HG02884 (cell line): ENCODE measurements around the gene LRRC70.

Experiments used
- ATAC-seq: cut with Tn5 transposase; IDR thresholded peaks from one replicate; pipeline ENCODE4 v1.9.1; 2021; ENCODE audit warnings: mild to moderate bottlenecking, moderate library complexity; ENCODE audit not compliant: unreplicated experiment

LRRC70 gene

DNA sequence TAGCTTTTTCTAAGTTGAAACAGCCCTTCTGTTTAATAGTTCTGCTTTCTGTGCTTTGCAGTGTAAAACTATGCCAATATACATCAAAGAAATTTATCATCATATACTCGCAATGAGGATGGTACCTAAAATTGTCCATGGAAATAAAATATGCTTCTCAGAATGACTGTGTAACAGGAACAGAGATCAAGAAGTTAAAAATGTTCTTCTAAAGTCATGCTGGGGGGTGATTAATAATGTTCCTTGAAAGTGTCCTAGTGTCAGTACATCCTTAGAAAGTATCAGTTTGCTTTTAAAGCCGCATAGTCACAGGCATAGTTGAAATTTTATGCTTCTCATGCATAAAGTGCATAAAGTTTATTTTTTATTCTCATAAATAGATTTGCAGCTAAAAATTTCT, 4.0 kb upstream of the LRRC70 start:
- ATAC-seq: peak; percentile 69

DNA sequence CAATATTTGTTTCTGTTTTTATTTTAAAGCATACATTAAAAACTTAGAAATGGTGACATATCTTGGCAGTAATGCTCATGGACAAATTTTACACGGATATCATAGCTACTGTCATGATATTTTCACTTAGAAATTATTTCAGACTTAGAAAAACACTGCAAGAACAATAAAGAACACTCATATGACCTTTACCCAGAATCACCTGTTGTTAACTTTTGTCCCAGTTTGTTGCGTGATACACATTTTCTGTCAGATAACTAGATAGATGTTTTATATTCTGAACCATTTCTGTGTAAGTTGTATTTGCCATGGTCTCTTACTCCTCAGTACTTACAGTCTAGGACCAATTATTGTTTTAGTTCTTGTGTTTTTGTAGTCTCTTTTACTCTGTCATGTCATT, 3.6 kb upstream of the LRRC70 start:
- no peak for ATAC-seq

DNA sequence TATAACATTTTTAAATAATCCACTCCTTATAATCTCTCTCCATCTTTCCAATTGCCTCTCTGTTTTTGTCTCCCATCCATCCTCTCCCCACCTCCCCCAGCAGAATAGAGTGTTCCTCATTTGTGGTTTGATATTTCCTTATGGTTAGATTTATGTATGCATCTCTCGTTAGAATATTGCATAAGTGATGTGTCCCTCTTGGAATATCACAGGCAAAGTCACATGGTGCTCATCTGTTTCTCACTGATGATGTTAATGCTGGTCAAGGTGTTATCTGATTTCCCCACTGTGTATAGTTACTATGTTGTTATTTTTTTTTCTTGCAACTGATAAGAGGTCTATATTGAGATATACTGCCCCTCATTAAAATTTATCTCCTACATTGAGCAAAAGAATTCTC, 3.1 kb upstream of the LRRC70 start:
- ATAC-seq: no peak

DNA sequence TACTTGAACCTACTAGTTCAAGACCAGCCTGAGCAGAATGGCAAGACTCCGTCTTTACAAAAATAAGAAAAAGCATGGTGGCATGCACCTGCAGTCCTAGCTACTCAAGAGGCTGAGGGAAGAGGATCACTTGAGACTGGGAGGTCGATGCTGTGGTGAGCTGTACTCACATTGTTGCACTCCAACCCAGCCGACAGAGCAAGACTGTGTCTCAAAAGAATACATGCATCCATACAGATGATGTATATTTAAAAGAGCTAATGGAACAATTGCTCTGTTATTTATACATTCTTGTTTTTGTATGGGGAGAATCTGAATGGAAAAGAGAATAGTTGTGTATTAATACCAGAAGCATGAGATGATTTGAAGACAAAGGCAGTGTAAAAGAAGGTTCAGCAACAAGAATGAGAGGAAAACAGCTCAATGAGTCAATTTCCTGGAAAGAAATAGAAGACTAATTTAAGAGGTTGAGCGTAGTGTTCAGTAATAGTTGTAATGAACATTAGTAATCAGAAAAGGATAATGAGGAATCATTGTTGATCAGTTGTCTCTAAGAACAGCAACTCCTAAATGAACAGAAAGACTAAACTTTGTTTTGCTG, 1.9 kb upstream of the LRRC70 start:
- ATAC-seq: no peak

DNA sequence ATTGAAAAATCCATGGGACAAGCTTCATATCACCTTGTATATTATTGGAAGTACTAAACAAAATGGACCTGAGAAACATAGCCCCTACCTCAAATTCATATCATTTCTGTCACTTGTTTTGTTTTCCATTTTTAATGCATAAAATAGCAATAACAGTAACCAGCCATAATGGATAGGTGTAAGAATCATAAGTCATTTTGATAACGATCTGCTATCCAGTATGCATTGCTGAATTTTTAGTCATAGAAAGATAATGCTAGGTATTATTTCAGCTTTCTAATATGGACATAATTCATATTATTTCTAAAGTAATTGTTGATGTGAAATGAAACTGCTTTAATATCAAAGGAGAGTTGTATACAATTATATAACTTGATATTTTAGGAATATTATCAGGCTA, 1.1 kb upstream of the LRRC70 start:
- ATAC-seq: no peak

DNA sequence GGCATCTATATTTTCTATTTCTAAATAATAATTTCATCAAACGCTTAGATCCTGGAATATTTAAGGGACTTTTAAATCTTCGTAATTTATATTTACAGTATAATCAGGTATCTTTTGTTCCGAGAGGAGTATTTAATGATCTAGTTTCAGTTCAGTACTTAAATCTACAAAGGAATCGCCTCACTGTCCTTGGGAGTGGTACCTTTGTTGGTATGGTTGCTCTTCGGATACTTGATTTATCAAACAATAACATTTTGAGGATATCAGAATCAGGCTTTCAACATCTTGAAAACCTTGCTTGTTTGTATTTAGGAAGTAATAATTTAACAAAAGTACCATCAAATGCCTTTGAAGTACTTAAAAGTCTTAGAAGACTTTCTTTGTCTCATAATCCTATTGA, 1.1 kb downstream of the LRRC70 start:
- ATAC-seq: no peak

DNA sequence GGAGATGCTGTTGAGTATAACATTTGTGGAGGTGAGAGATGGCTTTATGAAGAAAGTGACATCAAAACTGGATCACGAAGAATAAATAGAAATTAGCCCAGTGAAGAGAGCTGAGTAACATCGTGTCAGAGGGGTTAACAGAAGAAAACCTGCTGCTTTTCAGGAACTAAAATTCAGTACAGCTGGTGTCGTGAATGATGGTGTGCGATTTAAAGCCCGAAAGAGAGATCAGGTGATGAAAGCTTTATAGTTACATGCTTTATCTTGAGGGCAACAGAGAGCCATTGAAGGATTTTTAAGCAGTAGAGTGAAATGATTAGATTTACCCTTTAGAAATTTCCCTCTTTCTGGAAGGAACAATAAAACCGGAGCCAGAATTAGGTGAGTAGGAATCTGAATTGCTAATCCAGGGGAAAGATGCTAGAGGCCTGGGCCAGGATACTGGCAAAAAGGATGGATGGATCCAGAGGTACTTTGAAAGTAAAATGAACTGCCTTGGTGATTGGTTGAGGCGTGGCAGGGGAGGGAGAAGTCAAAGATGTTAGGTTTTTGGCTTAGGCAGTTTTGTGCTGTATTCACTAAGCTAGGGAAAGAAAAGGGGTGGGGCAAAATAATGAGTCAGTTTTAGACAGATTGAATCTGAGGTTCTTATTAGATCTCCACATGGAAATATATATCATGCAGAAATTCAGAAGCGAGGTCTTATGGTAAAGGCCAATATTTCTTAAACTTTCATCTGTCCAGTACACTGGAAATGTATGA, 3.4 kb downstream of the LRRC70 start:
- ATAC-seq: no peak

DNA sequence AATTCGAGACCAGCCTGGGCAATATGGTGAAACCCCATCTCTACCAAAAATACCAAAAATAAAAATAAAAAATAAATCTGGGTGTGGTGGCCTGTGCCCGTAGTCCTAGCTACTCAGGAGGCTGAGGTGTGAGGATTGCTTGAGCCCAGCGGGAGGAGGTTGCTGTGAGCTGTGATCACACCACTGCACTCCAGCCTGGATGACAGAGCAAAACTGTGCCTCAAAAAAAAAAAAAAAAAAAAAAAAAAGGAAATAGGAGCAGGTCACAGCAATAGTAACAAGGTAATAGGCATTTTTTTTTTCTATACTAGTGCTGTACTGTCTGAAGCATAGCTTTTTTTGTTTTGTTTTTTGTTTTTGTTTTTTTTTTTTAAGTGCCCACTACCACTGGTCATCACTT, 5.8 kb downstream of the LRRC70 start:
- ATAC-seq: no peak

DNA sequence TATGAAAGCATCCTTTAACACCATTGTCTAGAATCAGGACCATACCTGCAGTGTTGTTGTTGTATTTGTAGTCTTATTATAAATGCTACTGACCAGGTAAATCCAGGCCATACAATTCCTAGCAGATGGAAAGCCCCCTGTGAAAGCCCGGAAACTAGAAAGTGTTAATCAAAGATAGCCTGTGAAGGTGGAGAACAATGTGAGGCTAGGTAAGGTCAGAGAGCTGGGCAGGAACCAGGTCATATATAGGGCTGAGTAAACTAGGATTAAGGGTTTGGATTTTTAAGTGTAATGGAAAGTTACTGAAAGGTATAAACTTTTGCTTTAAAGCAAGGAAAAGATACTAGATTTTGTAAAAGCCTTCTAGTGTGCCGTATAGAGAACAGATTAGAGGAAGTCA, 6.7 kb downstream of the LRRC70 start:
- no peak for ATAC-seq

DNA sequence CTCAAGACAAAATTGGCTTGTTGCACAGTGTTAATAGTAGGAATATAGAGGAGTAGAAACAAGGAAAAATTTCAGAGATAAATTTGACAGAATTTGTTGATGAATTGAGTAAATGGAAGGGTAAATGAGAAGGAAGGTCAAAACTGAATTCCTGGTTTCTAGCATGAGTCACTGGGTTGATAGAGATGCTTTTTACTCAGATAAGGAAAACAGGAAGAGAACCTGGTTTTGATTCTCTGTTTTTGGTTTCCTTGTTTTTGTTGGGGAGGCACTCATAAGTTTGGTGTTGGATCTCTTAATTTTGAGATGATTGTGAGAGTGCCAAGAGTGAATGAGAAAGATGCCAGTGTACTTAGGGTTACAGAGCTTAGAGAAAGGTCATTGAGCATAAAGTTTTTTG, 7.1 kb downstream of the LRRC70 start:
- ATAC-seq: no peak

DNA sequence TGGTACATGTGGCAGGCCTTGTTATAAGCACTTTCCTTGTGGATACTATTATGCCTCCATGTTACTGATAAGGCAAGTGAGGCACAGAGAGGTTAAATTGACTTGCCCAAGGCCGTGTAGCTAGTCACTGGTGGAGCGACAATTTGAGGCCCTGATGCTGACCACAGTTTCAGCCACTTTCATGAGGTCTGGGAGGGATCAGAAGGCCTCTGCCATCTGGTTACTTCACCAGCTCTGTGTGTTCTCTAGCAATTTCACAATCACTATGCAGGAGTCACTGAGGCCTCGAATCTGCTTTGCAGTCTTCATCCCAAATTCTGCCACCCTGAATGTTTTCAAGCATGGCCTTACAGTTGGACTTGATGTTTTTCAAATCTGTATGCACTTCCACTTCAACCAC, 9.1 kb downstream of the LRRC70 start:
- ATAC-seq: no peak

DNA sequence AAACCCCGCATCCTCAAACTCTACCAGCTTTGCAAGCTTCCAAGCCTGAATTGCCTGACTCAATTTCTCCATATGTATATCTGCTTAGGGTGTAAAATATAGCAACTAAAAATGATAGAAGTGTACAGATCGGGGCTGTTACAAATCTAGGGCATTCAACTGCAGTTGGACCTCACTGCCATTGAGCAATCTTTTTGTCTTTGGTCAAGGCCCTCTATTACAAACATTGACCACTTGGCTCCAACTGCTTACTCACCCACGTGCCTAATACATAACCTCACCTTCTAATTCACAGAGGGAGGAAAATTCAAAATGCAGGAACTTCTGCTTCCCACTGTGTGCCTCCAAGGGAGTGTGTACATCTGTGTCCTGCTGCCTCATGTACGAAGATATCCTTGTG, 10.0 kb downstream of the LRRC70 start:
- ATAC-seq: no peak

DNA sequence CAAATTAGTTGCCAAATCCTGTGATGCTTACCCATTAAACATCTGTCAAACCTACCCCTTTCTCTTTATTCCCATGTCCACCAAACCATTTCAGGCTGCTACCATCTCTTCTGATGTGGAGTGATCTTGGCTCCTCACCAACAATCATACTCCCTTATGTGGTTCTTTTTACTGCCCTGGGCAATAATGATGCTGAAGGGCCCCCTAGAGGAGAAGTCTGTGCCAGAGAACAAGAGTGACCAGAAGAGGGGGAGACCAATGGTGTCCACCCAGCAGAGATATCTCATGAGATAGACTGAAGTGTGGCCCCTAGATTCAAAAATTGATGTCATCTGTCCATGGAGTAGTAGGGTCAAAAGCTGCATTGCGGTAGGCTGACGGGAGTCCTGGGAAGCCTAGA, 10.9 kb downstream of the LRRC70 start:
- ATAC-seq: no peak

DNA sequence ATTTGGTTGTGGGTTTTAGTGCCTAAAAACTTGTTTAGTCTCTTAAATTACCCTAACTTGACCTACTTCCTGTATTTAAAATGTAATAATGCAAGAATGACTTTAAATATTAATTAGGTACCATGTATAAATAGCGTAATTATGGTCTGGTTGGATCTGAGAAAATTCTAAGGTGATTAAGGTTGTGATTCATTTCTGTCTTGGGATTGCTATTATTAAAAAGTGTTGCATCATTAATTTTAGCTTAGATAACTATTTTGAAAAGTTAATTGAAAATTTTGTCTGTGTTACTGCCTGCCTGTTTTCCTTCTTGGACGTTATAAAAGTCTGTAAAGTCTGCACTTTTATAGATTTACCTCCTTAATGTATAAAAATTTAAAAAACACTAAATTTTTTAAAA, 11.8 kb downstream of the LRRC70 start:
- ATAC-seq: no peak

DNA sequence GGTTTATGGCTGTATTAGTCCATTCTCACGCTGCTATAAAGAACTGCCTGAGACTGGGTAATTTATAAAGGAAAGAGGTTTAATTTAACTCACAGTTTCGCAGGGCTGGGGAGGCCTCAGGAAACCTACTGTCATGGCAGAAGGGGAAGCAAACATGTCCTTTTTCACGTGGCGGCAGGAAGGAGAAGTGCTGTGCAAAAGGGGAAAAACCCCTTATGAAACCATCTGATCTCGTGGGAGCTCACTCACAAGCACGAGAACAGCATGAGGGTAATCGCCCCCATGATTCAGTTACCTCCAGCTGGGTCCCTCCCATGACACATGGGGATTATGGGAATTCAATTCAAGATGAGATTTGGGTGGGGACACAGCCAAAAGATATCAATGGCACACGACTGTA, 13.9 kb downstream of the LRRC70 start:
- no peak for ATAC-seq

DNA sequence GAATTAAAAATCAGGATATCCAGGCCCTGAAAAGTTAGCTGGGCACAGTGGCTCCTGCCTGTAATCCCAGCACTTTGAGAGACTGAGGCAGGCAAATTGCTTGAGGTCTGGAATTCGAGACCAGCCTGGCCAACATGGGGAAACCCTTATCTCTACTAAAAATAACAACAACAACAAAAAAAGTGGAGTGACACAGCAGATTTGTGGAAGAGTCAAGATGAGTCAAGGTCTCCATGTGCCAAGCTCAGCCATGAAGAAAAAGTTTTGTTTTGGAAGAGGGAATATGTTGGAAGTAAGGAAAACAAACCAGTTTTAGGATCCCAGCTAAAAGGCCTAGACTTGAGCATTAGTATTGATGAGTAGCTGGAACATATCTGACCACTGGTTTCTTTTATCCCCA, 14.7 kb downstream of the LRRC70 start:
- ATAC-seq: no peak

DNA sequence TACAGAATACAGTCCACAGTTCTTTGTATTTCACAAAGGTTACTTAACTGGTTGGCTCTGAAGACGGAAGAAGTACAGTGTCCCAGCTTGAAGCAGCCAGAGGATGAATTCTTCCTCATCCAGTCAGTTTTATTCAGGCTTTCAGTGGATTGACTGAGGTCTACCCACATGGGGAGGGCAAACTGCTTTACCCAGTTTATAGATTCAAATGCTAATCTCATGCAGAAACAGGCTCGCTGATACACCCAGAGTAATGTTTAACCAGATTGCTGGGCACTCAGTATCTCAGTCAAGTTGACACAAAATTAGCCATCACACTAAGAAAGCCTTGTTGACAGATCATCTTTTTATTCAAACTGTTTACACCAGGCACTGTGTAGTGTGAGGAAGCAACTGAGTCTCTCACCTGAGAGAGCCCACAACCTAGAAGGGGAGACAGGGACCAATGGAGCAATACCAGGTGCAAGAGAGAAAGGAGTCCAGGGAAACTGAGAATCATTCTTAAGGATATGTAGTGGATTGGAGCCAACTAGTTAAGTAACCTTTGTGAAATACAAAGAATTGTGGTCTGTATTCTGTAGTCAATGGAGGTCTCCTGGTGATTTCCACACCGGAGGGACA, 15.9 kb downstream of the LRRC70 start:
- no peak for ATAC-seq

DNA sequence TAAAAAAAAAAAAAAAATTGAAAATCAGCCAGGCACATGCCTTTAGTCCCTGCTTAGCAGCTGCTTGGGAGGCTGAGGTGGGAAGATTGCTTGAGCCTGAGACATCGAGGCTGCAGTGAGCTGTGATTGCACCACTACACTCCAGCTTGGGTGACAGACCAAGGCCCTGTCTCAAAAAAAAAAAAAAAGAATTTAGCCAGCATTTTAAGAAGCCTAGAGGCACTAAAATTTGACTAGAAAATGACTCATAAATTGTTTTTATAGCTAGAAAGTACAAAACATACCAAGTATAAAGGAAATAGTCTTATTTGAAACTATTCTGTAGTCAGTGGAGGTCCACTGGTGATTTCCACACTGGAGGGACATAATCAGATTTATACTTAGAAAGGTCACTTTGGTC, 17.5 kb downstream of the LRRC70 start:
- no peak for ATAC-seq

DNA sequence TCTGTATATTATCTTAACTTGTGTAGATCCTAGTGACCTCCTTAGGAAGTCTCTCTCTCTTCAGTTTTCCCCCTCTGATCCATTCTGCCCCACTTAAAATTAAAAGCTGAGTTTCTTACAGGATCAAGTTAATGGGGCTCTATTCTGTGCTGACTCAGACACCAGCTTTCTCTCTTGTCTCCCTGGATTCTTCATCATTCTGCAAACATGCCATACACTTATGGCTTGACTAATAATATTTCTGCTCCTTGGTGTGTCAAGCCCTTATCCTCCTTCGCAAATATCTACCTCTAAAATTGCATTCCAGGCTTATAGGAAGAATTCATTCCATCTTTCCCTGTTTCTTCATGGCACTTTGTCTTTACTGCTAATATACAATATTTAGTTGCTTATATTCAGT, 18.1 kb downstream of the LRRC70 start:
- no peak for ATAC-seq

DNA sequence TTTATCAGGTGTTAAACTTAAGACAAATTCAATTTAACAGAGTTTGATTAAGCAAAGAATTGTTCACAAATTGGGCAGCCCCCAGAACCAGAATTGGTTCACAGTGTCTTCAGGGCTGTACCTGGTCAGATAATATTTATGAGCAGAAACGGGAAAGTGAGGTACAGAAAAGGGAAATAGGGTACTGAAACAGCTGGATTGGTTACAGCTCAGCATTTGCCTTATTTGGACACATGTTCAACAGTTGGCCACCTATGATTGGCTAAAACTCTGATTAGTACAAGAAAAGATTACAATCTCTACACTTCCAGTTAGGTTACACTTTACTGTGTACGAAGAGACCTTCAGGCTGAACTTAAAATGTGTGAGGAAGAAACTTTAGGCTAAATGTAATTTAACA, 18.7 kb downstream of the LRRC70 start:
- ATAC-seq: no peak

DNA sequence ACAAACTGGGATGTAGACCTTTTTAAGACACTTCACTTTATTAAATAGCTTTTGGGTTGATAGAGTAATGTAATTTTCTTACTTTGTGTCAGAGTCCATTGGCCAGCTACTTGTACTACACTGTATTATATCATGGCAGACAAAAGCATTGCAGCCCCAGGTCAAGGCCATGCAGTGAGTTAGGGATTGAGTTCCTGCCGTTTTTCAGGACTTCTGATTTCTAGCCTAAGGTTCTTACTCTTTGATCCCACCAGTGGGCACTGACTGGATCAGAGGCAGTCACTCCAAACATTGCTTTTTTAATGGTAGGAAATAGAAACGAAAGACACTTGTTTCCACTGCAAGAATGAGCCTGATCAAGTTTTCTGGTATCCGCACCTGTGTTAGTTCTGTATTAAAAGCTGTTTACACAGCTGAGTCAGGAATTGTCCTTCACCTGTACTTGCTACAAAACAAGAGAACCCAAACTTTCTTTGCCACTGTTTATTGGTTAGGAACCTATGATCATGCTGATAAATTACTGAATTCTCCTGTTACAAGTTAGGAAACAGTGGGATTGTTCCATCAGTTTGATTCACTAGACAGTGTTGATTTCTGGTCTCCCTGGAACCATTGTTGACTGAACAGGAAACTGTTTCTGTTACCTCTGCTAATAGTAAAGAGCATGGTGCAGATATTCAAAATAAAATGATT, 22.1 kb downstream of the LRRC70 start:
- ATAC-seq: no peak

DNA sequence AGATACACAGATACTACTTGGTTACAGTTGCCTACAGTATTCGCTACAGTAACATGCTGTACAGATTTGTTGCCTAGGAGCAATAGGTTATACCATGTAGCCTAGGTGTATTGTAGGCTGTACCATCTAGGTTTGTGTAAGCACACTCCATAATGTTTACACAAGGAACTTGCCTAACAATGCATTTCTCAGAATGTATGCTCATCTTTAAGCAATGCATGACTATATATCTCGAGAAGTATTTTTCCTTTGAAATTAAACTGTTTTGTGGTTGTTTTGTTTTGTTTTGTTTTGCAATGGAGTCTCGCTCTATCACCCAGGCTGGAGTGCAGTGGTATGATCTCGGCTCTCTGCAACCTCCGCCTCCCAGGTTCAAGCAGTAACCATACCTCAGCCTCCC, 25.3 kb downstream of the LRRC70 start:
- ATAC-seq: no peak
